ENCODE data around the gene TRIO. TPM values are rescaled to one million over a fixed set of nuclear protein-coding genes. Genes with fewer than 3 reads are reported as not detected.

TRIO gene
- total RNA-seq, 4 donors from 2014 or later: 67.4 to 103 (median 94.7) TPM

GRCh38 chr5:14319102-14319501 is 176.0 kb downstream of the TRIO start:
- no peak overlapping the region for H3K4me3 ChIP-seq (replicated peaks in 1 of 3)
- intact Hi-C loops (cut with DNase I): no loop called here
- TF ChIP-seq, protein P1, sequence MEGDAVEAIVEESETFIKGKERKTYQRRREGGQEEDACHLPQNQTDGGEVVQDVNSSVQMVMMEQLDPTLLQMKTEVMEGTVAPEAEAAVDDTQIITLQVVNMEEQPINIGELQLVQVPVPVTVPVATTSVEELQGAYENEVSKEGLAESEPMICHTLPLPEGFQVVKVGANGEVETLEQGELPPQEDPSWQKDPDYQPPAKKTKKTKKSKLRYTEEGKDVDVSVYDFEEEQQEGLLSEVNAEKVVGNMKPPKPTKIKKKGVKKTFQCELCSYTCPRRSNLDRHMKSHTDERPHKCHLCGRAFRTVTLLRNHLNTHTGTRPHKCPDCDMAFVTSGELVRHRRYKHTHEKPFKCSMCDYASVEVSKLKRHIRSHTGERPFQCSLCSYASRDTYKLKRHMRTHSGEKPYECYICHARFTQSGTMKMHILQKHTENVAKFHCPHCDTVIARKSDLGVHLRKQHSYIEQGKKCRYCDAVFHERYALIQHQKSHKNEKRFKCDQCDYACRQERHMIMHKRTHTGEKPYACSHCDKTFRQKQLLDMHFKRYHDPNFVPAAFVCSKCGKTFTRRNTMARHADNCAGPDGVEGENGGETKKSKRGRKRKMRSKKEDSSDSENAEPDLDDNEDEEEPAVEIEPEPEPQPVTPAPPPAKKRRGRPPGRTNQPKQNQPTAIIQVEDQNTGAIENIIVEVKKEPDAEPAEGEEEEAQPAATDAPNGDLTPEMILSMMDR (IDR thresholded peaks at IDR 0.05): no peak
- no peak for TF ChIP-seq POLR2A (IDR thresholded peaks at IDR 0.05)
- H3K9me3 ChIP-seq: no peaks in the 10 kb centered on the region
- peaks cover 0 to 14% of the 10 kb centered on the region in 2 donors for H3K36me3 ChIP-seq
- no peaks in the 10 kb centered on the region for H3K27me3 ChIP-seq
- no peak overlapping the region for H3K27ac ChIP-seq
- 82 to 86% methylated on average over 1 of the region's 1 CpG for WGBS, 2 donors
- H3K4me1 ChIP-seq: peaks cover 7 to 8% of the 10 kb centered on the region in 2 donors
- no peak for DNase-seq

DNA sequence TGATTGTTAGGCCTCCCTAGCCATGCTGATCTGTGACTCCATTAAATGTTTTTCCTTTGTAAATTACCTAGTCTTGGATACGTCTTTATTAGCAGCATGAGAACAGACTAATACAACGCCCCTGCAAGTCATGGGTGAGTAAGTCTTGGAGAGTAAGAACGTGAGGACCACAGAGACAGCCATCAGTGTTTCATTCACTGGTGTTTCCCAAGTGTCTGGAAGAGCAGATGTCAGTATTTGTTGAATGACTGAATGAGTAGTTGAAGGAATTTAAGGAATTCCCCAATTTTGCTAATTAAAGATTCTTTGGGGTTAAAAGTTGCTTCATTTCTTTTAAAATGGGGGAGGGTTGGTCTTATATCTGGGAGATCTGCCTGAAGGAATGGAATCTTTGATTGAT is 178.8 kb downstream of the TRIO start:
- Histone ChIP-seq H3K27ac (no peak overlapping the region), H3K4me3 (replicated peaks in 1 of 3) (no peak overlapping the region), H3K27me3 (no peaks in the 10 kb centered on the region), H3K36me3 (peaks cover 0 to 8% of the 10 kb centered on the region in 2 donors), H3K9me3 (no peaks in the 10 kb centered on the region), H3K4me1 (peaks cover 7 to 8% of the 10 kb centered on the region in 2 donors)
- no peak for DNase-seq
- intact Hi-C loops (cut with DNase I): no loop called here
- WGBS, 2 donors: 86 to 89% methylated on average over 3 of the region's 3 CpGs
- no peak for TF ChIP-seq POLR2A (IDR thresholded peaks at IDR 0.05)
- TF ChIP-seq, protein P1 (IDR thresholded peaks at IDR 0.05): no peak

DNA sequence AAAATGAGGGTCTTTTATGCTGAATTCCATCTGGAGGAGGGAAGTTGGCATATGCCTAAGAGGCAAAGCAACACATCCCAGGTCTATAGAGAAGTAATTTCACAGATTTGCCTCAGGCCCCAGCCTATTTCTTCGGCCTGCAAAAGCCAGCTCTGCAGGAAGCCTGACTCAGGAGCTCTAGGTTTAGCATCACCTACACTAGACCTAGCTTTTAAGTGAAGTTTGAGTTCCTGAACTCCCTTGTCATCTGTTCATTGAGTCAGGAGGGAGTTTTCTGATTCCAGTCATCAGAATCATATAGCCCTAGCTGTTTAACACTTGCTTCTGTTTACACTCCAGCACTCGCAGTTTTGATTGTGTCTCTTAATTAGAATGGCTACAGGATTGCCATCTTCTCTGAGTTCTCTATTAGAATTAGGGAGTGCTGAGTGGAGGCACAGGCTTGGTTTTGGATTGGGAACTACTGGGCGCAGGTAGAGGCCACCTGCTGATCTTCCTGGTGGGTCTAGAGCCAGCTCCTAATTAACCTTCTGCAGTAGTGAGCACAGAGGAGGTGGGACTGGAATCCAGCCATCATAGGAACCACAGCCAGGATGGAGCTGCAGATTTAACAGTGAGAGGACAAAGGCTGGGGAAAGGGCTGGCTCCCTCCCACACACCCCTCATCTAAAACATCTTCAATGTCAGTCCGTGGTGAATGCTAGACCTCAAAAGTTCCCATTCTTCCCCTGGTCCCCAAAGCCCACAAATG is 179.5 kb downstream of the TRIO start:
- peaks cover 0 to 1% of the 10 kb centered on the region in 2 donors for H3K36me3 ChIP-seq
- peaks cover 7 to 8% of the 10 kb centered on the region in 2 donors for H3K4me1 ChIP-seq
- no peak for TF ChIP-seq POLR2A (IDR thresholded peaks at IDR 0.05)
- TF ChIP-seq, protein P1 (IDR thresholded peaks at IDR 0.05): no peak
- whole genome bisulfite sequencing, 2 donors: 66 to 80% methylated on average over 4 of the region's 4 CpGs
- no peaks in the 10 kb centered on the region for H3K27me3 ChIP-seq
- H3K4me3 ChIP-seq (replicated peaks in 1 of 3): no peak overlapping the region
- no peaks in the 10 kb centered on the region for H3K9me3 ChIP-seq
- DNase-seq: no peak
- intact Hi-C loops (cut with DNase I): no loop called here
- peak overlapping the region in 1 of 3 donors; percentile 60 for H3K27ac ChIP-seq

- 49 to 68% methylated on average over 7 of the region's 7 CpGs for WGBS, 2 donors
Observed at GRCh38 chr5:14323466-14323865, 180.3 kb downstream of the TRIO start.

DNA sequence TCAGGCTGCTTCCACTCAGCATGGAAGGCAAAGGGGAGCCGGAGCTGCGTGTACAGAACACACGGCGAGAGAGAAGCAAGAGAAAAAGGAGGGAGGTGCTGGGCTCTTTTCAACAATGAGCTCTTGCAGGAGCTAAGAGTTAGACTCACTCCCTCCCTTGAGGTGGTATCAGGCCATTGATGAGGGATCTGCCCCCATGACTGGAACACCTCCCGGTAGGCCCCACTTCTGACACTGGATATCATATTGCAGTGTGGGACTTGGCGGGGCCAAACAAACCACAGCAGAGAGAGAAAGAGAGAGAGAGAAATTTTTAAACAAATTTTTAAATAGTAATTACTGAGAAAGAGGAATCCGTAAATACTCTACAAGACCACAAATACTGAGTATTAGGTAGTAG is 182.2 kb downstream of the TRIO start:
- WGBS, 2 donors: 93% methylated on average over 7 of the region's 7 CpGs
- Histone ChIP-seq H3K36me3 (no peaks in the 10 kb centered on the region), H3K27ac (no peak overlapping the region), H3K27me3 (no peaks in the 10 kb centered on the region), H3K9me3 (no peaks in the 10 kb centered on the region), H3K4me1 (peaks cover 7 to 8% of the 10 kb centered on the region in 2 donors), H3K4me3 (replicated peaks in 1 of 3) (no peak overlapping the region)
- intact Hi-C loops (cut with DNase I): no loop called here
- DNase-seq: no peak
- TF ChIP-seq, protein P1 (IDR thresholded peaks at IDR 0.05): no peak
- TF ChIP-seq POLR2A (IDR thresholded peaks at IDR 0.05): no peak

More at GRCh38 chr5:14323466-14323865, 180.3 kb downstream of the TRIO start:
- Histone ChIP-seq H3K36me3 (no peaks in the 10 kb centered on the region), H3K9me3 (no peaks in the 10 kb centered on the region), H3K27ac (peak overlapping the region in 1 of 3 donors; percentile 40), H3K4me3 (replicated peaks in 1 of 3) (no peak overlapping the region), H3K4me1 (peaks cover 7 to 8% of the 10 kb centered on the region in 2 donors), H3K27me3 (no peaks in the 10 kb centered on the region)
- TF ChIP-seq, protein P1 (IDR thresholded peaks at IDR 0.05): peak in 1 of 6 experiments; percentile 6
- no peak for TF ChIP-seq POLR2A (IDR thresholded peaks at IDR 0.05)
- peak in 1 of 2 donors; percentile 36 for DNase-seq
- intact Hi-C loops (cut with DNase I): no loop called here
